Non-pigmented ciliary epithelial cell (primary cell): ENCODE data around the gene RNF166.

Experiments
- DNase-seq: peaks from one replicate; pipeline ENCODE4 v3.0.0-alpha.2; 2010; ENCODE audit warnings: low read depth

Gene RNF166

DNA sequence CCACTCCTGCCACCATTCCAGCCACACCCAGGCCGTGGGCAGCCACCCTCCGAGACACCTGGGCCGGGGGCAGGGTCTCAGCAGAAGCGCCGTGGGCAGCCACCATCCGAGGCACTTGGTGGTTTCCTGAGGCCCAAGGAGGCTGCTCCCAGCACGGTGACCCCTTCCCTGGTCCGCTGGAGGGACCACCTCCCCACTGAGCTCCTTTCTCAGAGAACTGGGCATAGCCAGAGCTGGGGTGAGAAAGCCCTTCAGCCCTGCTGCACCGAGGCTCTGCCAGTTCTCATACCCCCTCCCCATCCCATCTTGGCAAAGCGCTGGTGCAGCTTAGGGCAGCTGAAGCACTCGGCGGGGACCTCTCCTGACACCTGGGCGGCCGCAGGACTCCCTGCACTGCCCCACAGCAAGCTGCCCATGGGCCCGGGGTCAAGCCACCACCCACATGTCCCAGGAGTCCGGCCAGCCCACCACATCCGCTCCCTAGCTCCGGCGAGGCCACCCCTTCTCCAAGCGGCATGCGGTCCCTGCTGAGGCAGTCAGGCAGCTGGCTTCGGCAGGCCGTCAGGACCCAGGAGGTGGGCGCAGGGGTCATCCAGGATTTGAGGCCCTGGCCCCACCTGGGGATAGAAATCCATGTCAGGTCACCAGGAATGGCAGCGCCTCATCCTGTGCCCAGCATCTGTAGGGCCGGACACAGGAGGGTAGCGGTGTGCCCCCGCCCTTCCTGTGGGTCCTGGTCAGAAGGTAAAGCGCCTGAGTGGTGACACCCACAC, 54.0 kb downstream of the RNF166 start:
- DNase-seq, result no peak

- no peak for DNase-seq
Measured at GRCh38 chr16:88651276-88651988, 54.8 kb downstream of the RNF166 start.

DNA sequence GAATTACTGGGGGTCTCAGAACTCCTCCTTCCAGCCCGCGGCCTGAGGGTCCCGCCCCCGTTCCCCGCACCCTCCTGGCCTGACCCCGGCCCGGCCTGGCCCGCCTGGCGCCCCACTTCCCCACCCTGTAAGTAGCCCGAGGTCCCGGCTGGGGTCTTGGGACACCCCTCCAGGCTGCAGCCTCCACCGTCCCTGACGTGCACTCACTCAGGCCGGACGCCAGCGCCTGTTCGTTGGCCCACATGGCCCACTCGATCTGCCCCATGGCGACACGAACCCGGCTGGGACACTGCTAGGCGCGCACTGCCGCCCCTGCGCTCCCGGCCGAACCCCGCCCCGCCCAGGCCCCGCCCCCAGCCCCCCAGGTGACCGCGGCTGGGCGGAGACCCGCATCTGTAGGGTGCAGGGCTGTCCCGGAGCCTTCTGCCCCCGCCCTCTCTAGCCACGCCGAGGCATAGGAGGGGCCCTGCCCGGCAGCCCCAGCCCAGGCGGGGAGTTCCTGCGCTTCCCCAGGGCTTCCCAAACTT, 55.4 kb downstream of the RNF166 start, which contains the start of gene CYBA:
Gene CYBA (minus strand): TSS at position 305 of the 527 bp plus-strand sequence. CDS start 40 bp downstream, at position 265.
- peak; percentile 17 for DNase-seq

DNA sequence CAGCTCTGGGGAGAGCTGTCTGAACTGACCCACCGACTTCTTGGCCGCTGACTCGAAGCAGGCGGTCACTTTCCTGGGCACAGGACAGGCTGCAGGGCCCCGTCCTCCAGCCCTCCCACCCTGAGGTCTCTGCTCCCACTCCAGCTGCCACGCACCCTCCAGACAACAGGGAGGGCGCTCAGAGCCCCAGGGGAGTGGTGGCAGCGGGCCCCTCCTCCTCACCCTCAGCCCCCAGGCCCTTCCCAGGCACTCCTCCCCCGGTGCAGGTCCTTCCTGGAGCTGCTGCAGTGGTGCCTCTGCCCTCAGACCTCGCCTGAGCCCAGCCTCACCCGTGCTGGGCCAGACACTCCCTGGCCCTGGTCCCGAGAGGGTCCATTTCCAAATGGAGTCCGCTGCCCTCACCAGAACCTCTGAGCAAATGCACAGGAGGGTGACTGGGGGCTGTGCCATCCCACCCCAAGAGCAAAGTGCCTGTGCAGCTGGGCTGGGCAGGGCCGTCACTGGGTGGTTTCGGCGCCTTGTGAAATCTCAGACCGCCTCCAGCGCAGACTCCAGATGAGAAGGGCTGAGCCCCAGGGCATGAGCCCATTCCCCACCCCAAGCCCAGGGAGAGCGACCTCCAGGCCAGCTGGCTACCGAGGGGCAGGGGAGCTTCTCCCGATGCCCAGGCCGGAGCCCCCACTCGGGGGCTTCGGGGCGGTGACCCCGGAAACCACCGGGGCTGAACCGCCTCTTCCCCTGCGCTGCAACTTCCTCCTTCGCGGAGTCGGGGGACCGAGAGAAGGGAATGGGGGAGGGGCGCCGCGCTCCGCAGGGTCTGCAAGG, 56.1 kb downstream of the RNF166 start:
- no peak for DNase-seq

DNA sequence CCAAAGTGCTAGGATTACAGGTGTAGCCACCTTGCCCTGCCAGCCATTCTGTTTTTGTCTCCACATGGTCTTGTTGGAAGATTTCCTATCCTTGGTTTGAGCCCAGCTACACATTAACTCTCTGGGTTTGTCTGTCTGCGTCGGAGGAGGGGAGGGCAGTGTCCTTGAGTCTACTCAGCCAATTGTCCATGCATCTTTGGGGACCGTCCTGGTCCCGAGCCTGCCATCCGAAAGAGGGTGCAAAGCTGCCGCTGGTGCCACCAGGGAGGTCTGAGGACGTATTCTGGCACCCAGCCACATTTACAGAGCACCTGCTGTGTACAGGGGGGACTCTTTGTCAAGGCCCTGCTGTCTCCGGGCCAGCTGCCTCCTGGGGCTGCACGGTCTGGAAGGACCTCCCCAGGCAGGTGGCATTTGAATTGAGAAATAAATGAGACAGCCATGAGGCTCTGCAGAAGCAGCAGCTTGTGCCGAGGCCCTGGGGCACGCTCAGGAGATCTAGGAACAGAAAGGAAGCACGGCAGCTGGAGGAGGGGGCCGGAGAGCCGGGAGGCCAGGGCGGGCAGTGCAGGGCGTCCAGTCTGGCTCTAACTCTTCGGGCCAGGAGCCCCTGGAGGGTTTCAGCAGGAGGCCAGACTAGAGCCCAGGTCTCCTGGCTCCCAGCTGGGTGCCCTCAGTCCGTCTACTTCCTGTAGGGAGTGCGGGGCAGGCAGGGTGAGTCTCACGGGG, 56.8 kb downstream of the RNF166 start:
- DNase-seq, result no peak

- DNase-seq, result no peak
Measured at GRCh38 chr16:88647178-88648070, 58.8 kb downstream of the RNF166 start.
